GM18502 (cell line): ENCODE measurements around the gene S100PBP.
"Not testable (repeated sequence)": the region's sequence is repeated elsewhere in the genome, so short reads cannot be mapped to it uniquely, and the experiment has no call there.

ENCODE experiments used
- ATAC-seq: cut with Tn5 transposase; IDR thresholded peaks from one replicate; pipeline ENCODE4 v1.9.1; 2021; ENCODE audit warnings: mild to moderate bottlenecking; ENCODE audit not compliant: unreplicated experiment, poor library complexity

S100PBP gene

GRCh38 chr1:32783851-32784250 is 33.6 kb upstream of the S100PBP start:
- no peak for ATAC-seq

- no peak for ATAC-seq
Observed at GRCh38 chr1:32784817-32785216, 32.6 kb upstream of the S100PBP start.

GRCh38 chr1:32786856-32787255 is 30.6 kb upstream of the S100PBP start:
- no peak for ATAC-seq

GRCh38 chr1:32789356-32789755 is 28.1 kb upstream of the S100PBP start:
- not testable (repeated sequence) for ATAC-seq

DNA sequence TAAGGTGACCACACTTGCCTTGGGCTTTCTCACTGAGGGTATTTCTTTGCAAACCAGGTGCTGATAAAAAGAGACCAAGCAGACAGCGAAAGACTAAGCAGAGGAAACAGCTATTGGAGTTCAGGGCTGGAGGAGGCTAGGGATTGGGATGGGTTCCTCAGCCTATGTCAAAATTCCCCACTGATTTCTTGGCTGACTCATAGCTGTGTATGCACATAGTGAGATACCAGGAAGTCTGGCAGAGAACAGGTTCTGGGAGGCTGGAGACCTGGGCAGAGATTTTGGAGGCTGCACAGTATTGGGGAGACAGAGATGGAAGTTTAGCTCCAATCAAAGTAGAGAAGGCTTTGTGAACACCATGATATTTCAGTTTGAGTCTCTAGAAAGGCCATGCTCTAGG is 25.6 kb upstream of the S100PBP start:
- no peak for ATAC-seq

DNA sequence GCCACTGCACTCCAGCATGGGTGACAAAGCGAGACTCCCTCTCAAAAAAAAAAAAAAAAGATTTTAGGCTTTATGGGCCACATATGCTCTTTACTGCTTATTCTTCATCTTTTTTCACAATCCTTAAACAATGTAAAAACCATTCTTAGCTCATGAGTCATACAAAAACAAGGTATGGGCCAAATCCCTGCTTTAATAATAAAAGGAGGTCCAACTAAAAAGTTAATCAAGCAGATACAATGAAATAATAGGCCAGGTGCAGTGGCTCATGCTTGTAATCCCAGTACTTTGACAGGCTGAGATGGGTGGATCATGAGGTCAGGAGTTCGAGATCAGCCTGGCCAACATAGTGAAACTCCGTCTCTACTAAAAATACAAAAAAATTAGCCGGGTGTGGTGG is 21.7 kb upstream of the S100PBP start:
- not testable (repeated sequence) for ATAC-seq

- no peak for ATAC-seq
Observed at GRCh38 chr1:32797456-32797855, 20.0 kb upstream of the S100PBP start.

DNA sequence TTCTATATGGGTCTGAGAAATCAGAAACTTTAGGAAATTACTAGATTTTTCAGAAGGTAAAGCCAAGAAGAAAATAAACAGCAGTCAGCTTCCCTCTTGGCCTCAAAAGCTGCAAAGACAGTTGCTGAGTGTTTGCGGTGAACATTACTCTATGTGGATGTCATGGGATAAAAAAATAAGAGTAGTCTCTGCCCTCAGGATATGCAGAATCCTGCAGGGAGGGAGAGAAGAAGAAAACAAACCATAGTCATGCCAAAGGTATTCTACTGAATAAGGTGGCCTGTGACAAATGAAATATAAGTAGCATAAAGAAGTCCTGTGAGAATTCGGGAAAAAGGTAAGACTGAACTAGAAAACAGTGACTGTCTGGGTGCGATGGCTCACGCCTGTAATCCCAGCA is 19.3 kb upstream of the S100PBP start:
- no peak for ATAC-seq

DNA sequence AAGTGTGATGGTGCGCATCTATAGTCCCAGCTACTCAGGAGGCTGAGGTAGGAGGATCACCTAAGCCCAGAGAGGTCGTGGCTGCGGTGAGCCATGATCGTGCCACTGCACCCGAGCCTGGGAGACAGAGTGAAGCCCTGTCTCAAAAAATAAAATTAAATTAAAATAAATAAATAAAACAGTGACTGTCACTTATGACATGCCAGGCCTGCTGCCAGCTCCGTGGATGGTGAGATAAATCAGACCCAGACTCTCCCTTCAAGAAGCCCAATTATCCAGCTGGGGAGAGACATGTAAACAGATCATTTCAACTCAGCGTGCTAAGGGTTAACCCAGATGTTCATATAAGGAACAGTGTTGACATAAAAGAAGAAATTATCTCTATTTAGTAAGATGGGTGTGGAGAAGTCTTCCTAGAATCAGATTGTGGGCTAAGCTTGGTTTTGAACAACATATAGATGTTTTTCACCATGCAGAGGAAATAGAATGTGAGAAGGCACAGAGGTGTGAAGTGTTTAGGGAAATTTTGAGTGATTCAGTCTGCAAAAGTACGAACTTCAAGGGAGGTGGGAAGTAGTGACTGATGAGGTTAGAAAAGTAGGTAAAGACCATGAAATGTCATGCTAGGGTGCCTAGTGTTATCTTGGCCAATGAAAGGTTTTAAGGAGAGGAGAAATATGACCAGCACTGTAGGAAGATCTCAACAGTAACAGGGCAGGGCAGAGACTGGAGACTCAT is 18.6 kb upstream of the S100PBP start:
- ATAC-seq = no peak

- no peak for ATAC-seq
Observed at GRCh38 chr1:32801096-32801715, 16.2 kb upstream of the S100PBP start.

DNA sequence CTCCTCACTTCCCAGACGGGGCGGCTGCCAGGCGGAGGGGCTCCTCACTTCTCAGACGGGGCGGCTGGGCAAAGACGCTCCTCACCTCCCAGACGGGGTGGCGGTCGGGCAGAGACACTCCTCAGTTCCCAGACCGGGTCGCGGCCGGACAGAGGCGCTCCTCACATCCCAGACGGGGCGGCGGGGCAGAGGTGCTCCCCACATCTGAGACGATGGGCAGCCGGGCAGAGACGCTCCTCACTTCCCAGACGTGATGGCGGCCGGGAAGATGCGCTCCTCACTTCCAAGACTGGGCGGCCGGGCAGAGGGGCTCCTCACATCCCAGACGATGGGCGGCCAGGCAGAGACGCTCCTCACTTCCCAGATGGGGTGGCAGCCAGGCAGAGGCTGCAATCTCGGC is 13.0 kb upstream of the S100PBP start:
- ATAC-seq = not testable (repeated sequence)

DNA sequence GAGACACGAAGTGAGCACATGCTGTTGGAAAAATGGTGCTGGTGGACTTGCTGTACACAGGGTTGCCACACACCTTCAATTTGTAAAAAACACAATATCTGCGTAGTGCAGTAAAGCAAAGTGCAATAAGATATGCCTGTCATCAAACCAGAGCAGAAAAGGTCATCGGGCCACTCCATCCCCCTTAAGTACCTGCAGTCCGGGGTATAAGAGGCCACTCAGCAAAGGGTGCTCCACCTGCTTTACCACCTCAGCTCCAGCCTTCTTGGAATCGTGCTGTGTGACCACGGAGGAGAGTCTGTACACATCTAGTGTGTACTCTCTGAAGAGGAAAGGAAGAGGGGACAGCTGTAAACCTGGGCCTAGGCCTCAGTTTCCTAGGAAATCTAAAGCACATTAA is 11.2 kb upstream of the S100PBP start:
- ATAC-seq = no peak

DNA sequence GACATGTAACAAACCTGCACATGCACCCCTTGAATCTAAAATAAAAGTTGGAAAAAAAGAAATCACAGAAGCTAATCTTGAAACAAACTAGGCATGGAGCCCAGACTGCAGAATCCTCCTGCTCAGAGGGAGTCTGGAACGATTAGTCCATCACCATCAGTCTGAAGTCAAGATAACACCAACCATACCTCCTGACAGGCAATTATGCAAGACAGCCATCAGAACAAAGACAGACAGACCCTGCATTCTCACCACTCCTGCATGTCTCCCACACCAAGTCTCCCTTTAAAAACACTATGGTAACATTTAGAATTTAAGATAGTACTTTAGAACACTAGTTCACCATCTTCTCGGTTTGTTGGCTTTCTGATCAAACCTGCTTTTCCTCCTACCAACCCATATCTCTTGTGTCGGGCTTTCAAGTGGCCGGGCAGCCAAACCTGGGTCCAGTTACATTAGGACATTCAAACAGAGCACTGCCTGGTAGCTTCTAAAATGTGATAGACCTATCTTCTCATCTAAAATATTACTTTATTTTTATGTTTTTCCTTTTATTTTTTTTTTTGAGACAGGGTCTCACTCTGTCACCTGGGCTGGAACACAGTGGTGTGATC is 10.4 kb upstream of the S100PBP start:
- no peak for ATAC-seq

GRCh38 chr1:32808580-32808979 is 8.9 kb upstream of the S100PBP start:
- no peak for ATAC-seq

DNA sequence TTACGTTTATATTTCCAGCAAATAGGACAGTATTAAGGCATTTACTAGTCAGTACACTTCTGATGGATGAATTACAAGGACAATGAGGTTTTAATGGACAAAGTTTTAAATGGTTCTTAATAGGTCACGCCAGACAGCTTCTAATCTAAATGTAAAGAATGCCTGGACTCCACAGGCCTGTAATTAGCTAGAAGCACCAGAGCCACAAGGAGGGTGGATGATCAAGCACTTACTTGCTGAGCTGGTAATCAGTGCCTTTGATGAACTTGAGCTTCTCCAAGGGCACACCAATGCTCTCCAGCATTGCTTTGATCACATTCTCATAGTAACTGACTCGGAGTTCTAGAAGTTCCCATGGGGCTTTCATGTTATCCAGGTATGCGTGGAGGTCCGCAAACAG is 7.1 kb upstream of the S100PBP start:
- no peak for ATAC-seq

GRCh38 chr1:32811265-32811664 is 6.2 kb upstream of the S100PBP start:
- ATAC-seq = no peak

DNA sequence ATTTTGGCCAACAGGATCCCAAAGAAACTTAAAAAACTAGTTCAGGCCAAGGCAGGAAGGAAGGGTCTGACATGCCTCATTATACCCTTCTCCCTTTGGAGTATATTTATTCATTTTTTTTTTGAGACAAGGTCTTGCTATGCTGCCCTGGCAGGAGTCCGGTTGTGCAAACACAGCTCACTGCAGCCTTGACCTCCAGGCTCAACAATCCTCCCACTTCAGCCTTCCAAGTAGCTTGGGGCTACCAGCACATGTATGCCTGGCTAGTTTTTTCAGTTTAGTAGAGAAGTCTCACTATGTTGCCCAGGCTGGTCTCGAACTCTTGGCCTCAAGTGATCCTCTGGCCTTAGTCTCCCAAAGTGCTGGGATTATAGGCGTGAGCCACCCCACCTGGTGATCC is 5.5 kb upstream of the S100PBP start:
- ATAC-seq = no peak

- no peak for ATAC-seq
Observed at GRCh38 chr1:32813941-32814739, 3.3 kb upstream of the S100PBP start.

DNA sequence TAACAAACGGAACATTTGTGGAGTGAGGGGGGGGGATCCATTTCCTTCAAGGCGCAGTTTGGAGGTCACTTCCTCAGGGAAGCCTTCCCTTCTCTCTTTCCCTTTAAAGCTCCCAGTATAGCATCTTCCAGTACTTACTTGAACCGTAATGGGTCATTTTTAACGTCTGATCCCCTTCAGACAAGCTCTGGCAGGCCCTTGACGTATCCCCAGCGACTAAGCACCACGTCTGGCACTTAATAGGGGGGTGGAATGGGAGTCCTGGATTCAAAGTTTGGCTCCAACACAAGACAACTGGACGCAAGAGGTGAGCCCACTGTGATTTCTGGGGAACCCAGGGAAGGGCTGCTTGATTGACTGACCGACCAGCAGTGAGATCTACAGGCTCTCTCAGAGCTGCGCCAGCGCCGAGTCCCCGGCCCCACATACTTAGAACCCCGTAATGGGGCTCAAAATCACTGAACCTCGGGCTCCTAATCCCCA is 736 bp upstream of the S100PBP start:
- no peak for ATAC-seq

DNA sequence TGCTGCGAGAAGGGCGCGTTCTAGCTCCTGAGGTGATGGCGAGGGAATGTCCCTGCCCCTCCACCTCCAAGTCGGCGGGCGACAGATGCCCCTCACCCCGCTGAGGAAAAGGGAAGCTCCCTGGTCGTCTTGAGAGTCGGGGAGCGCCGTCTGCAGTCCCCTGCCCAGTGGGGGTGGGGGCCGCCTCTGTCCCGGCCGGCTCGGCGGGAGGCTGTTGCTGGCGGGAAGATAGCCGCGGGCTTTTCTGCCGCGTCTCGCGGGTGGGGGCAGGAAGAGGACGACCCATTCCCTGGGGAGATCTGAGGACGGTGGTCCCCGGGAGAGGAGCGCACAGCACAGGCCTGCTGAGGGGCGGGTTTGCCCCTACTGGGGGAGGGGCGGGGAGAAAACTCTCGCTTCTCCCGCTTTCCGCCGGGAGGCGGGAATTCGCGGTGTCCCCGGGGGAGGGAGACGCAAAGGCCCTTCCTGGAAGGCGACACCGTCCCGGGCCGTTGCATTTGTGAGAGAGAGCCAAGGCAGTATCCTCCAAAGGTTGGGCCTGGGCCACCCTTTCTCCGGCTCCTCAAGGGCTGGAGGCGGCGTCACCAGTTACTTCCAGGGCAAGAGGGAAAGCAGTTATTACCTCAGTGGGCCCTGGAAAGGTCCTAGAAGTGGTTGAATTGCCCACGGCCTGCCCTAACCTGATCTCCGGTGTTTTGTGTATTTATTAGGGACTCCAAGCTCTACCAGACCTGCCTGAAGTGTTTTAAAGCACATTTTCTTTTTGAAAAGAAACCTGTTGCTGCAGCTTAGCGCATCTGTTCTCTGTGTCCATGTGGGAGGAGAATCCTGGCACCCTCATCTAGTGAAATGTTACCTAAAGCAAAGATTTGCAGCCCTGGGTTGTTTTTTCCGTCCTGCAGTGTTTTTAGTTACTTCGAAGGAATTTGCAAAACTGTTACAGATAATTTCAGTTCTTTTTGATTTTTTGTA is 648 bp downstream of the S100PBP start:
- ATAC-seq = peak; percentile 8
